Measurements from ENCODE around the gene MSI2. TPM values are rescaled to one million over a fixed set of nuclear protein-coding genes. Genes with fewer than 3 reads are reported as not detected.

Gene MSI2
- total RNA-seq, 1 donor from 2014 or later = 181 TPM

DNA sequence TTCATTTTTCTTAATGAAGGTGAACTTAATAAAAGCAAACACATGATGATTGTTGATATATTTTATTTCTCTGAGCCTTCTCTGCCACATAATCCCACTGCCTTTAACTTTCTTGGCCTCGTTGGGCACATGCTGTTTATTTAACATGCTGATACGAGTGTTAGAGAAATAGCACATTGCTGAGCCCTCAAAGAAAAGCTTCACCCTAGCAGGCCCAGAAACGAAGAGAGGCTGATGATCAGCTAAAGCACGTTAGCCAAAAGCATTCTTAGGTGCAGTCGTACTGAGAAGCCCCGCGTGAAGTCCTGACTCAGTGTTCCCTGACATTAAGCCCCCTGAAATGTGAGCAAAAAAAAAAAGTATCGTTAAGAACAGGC is 366.0 kb downstream of the MSI2 start:
- intact Hi-C loops (cut with micrococcal nuclease) = no loop called here

DNA sequence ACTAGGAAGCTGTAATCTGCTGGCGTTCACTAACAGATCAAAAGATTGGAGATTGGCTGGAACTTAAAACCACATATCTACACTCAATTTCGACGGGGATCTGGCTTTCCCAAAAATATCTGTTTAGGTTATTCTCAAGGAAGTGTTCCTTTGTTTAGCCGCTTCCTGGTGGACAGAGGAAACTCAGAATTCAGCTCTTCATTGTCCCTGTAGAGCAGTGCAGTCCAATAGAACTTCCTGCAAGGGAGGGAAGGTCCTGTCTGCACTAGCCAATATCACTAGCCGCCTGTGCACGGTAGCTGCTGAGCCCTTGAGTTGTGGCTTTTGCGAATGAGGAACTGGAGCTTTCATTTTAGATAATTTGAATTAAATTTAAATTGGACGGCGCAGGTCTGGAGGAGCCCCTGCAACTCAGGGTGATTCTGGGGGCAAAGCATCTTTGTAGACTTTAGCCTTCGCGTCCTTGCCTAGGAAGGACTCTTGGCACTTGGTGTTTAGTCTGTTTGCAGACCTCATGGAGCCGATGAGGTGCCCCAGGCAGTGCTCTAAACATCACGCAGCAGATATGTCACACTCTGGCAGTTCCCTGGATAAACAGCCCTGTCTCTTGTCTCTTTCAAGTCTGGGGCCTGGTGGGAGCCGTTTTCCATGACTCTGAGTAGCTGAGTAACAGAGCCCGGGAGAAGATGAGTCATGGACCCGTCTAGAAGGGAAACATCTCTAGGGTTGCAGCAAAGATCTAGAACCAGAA is 366.5 kb downstream of the MSI2 start:
- Mint-ChIP-seq H3K27ac (peak overlapping the region; percentile 69), H3K27me3 (ENCODE audit: low read depth) (no peaks in the 10 kb centered on the region), H3K4me3 (ENCODE audit: low read depth) (no peak overlapping the region), H3K4me1 (ENCODE audit: low read depth) (peaks cover 22% of the 10 kb centered on the region), H3K9me3 (no peaks in the 10 kb centered on the region), H3K36me3 (ENCODE audit: low read depth) (peaks cover 29% of the 10 kb centered on the region)
- no peak for DNase-seq (ENCODE audit: low spot score)
- intact Hi-C loops (cut with micrococcal nuclease) = no loop called here

More for the DNA sequence above, 366.0 kb downstream of the MSI2 start:
- no peak overlapping the region for H3K27ac Mint-ChIP-seq
- no peaks in the 10 kb centered on the region for H3K27me3 Mint-ChIP-seq (ENCODE audit: low read depth)
- no peak overlapping the region for H3K4me3 Mint-ChIP-seq (ENCODE audit: low read depth)
- DNase-seq (ENCODE audit: low spot score) = no peak
- H3K36me3 Mint-ChIP-seq (ENCODE audit: low read depth) = peaks cover 27% of the 10 kb centered on the region
- H3K9me3 Mint-ChIP-seq = peaks cover under 1% of the 10 kb centered on the region
- peaks cover 22% of the 10 kb centered on the region for H3K4me1 Mint-ChIP-seq (ENCODE audit: low read depth)

DNA sequence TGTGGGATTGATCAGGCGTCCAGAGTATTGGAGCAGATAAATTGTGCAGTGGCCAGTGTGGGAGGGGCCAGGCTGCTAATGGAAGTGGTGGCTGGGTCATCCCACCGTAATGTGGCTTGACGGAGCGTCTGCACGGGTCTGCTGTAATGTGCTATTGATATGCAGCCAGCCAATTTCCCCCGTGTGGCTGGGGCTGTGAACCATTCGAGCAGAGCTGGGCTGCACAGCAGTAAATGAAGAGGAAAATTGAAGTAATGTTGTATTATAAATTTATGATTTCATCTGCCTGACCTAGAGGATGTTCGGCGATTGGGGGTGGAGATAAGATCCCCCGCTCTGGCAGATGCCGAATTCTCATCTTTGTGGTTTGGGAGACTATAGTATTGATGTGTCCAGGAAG is 367.3 kb downstream of the MSI2 start:
- peaks cover 22% of the 10 kb centered on the region for H3K4me1 Mint-ChIP-seq (ENCODE audit: low read depth)
- H3K27ac Mint-ChIP-seq = peak overlapping the region; percentile 69
- no peak overlapping the region for H3K4me3 Mint-ChIP-seq (ENCODE audit: low read depth)
- DNase-seq (ENCODE audit: low spot score) = no peak
- intact Hi-C loops (cut with micrococcal nuclease) = no loop called here
- no peaks in the 10 kb centered on the region for H3K27me3 Mint-ChIP-seq (ENCODE audit: low read depth)
- H3K9me3 Mint-ChIP-seq = no peaks in the 10 kb centered on the region
- peaks cover 31% of the 10 kb centered on the region for H3K36me3 Mint-ChIP-seq (ENCODE audit: low read depth)

DNA sequence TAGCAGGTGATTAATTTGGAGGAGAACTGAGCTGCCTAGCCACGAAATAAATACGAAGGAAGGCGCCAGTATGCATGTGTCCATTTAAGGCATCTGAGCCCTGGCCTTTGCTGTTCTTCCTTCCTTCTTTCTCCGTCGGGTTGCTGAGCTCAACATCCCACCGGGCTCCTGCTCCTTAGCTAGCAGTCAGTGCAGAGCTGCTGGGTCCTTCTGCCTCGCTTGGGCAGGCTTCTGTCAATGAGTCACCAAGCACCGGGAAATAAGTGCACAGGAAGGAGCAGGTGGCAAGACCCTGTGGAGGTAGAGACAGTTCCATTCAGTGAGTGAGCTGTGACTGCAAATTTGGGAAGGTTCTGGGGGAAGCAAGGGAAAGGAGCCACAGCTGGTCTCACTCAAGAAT is 368.1 kb downstream of the MSI2 start:
- no peaks in the 10 kb centered on the region for H3K9me3 Mint-ChIP-seq
- H3K27me3 Mint-ChIP-seq (ENCODE audit: low read depth) = no peaks in the 10 kb centered on the region
- no peak overlapping the region for H3K27ac Mint-ChIP-seq
- no peak for DNase-seq (ENCODE audit: low spot score)
- intact Hi-C loops (cut with micrococcal nuclease) = no loop called here
- H3K4me3 Mint-ChIP-seq (ENCODE audit: low read depth) = no peak overlapping the region
- H3K4me1 Mint-ChIP-seq (ENCODE audit: low read depth) = peaks cover 19% of the 10 kb centered on the region
- peaks cover 27% of the 10 kb centered on the region for H3K36me3 Mint-ChIP-seq (ENCODE audit: low read depth)

- Mint-ChIP-seq H3K36me3 (ENCODE audit: low read depth) (peaks cover 23% of the 10 kb centered on the region), H3K4me3 (ENCODE audit: low read depth) (no peak overlapping the region), H3K27me3 (ENCODE audit: low read depth) (no peaks in the 10 kb centered on the region), H3K9me3 (no peaks in the 10 kb centered on the region), H3K27ac (no peak overlapping the region), H3K4me1 (ENCODE audit: low read depth) (peaks cover 19% of the 10 kb centered on the region)
- DNase-seq (ENCODE audit: low spot score) = no peak
- intact Hi-C loops (cut with micrococcal nuclease) = no loop called here
Observed at GRCh38 chr17:57625511-57625910, 369.2 kb downstream of the MSI2 start.

DNA sequence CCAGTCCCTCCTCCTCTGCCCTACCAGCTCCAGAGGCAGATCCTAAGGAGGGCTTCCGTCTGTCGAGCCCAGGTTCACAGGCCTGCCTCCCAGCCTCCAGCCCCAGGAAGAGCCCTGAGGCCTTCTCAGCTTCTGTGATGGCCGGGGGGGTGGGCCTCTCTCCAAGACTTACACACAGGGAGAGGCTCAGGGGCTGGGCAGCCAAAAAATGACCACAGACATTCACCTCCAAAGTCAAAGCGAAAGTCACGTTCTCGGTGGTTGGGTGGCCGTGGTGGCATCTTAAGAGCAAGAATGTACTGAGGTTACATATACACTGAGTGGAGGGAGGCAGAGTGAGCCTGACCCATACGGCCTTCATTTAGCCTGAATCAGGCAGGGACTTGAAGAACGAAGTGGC is 369.6 kb downstream of the MSI2 start:
- Mint-ChIP-seq H3K27me3 (ENCODE audit: low read depth) (no peaks in the 10 kb centered on the region), H3K4me3 (ENCODE audit: low read depth) (no peak overlapping the region), H3K9me3 (no peaks in the 10 kb centered on the region), H3K36me3 (ENCODE audit: low read depth) (peaks cover 23% of the 10 kb centered on the region), H3K4me1 (ENCODE audit: low read depth) (peaks cover 19% of the 10 kb centered on the region), H3K27ac (no peak overlapping the region)
- DNase-seq (ENCODE audit: low spot score) = no peak
- intact Hi-C loops (cut with micrococcal nuclease) = no loop called here

DNA sequence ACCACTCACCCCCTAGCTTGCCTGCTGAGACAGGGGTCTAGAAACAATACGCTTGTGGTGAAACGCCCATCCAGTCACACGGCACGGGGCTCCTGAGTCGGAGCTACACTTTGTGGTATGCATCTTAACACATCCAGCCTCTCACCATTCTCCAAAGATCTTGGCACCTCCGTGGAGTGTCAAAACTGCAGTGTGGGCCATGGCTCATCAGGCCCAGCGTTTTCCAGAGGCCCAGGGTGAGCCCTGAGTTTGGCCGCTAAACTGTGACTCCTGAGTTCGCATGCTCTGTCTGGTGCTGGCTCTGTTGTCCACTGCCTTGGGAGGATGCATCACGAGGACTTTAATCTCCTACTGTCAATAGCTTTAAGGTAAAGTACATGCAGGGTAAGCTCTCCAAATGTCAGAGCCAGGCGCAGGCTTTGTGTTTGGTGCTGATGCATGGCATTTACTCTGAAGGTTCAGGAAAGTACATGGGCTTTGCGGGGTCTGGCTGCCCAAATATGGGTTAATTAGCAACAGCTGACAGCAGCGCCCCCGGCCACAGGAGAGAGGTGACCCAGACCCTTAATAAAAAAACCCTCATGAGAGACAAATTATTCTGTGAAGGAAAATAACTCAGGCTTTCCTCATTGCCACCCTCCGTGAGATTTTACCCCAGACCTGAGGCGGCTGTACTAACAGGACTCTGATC is 370.3 kb downstream of the MSI2 start:
- H3K4me3 Mint-ChIP-seq (ENCODE audit: low read depth) = no peak overlapping the region
- DNase-seq (ENCODE audit: low spot score) = no peak
- H3K9me3 Mint-ChIP-seq = no peaks in the 10 kb centered on the region
- no peaks in the 10 kb centered on the region for H3K27me3 Mint-ChIP-seq (ENCODE audit: low read depth)
- intact Hi-C loops (cut with micrococcal nuclease) = no loop called here
- H3K27ac Mint-ChIP-seq = no peak overlapping the region
- peaks cover 18% of the 10 kb centered on the region for H3K4me1 Mint-ChIP-seq (ENCODE audit: low read depth)
- peaks cover 25% of the 10 kb centered on the region for H3K36me3 Mint-ChIP-seq (ENCODE audit: low read depth)

GRCh38 chr17:57627591-57627990 is 371.3 kb downstream of the MSI2 start:
- Mint-ChIP-seq H3K4me3 (ENCODE audit: low read depth) (no peak overlapping the region), H3K4me1 (ENCODE audit: low read depth) (peaks cover 15% of the 10 kb centered on the region), H3K36me3 (ENCODE audit: low read depth) (peaks cover 34% of the 10 kb centered on the region), H3K27ac (no peak overlapping the region), H3K27me3 (ENCODE audit: low read depth) (no peaks in the 10 kb centered on the region), H3K9me3 (no peaks in the 10 kb centered on the region)
- intact Hi-C loops (cut with micrococcal nuclease) = no loop called here
- no peak for DNase-seq (ENCODE audit: low spot score)

DNA sequence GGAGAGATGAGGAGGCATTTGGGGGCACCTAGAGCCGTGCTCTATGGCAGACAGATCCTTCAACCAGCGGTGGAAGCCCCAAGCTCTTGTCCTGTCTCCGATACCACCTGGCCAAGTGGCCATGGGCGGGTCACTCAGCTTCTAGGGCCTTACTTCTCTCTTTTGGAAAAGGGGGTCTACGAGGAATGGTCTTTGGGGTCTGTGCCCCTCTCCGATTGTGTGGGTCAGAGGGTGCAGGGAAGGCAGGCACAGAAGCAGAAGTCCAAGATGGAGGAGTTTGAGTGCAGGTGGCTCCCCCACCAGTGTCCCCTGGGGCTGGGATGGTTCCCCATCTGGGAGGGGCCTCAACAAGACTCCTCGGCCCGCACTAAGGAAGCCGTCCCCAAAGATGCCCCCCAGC is 372.1 kb downstream of the MSI2 start:
- H3K4me1 Mint-ChIP-seq (ENCODE audit: low read depth) = peaks cover 7% of the 10 kb centered on the region
- no peak for DNase-seq (ENCODE audit: low spot score)
- H3K27me3 Mint-ChIP-seq (ENCODE audit: low read depth) = no peaks in the 10 kb centered on the region
- H3K4me3 Mint-ChIP-seq (ENCODE audit: low read depth) = no peak overlapping the region
- H3K9me3 Mint-ChIP-seq = no peaks in the 10 kb centered on the region
- peaks cover 35% of the 10 kb centered on the region for H3K36me3 Mint-ChIP-seq (ENCODE audit: low read depth)
- intact Hi-C loops (cut with micrococcal nuclease) = no loop called here
- no peak overlapping the region for H3K27ac Mint-ChIP-seq

DNA sequence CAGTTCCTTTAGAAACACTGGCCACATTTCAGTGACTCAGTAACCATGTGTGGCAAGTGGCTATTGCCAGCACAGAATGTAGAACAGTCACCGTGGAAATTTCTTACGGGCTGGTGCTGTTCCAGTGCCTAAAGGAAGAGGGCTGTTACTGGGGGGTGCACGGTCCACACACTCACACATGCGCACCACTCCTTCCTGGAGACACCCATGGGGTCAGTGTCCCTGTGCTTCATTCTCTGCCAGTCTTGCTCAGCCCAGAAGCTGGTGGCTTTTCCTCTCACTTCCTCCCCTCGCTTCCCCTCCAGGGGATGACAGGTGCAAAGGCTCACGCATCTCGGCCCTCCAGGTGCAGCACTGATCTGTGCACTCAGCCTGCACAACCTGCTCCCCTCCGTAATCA is 373.1 kb downstream of the MSI2 start:
- intact Hi-C loops (cut with micrococcal nuclease) = no loop called here
- no peak overlapping the region for H3K27ac Mint-ChIP-seq

DNA sequence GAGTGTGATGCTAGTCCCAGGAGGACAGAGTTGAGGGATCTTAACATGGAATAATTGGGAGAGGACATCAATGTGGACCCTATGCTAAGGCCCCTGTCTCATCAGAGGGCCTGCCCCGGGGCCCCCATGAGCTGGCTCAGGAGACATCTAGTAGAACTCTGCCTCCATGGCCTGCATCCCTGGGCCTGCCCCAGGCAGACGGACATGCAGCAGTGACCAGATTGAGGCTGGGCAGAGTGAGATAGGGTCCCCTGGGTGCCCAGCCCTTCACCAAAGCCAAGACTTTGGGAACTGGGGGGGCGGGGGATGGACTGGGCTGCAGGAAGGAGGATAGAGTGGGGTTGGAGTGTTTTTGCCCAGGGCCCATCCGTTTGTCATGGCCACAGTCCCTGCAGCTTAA is 373.6 kb downstream of the MSI2 start:
- H3K27me3 Mint-ChIP-seq (ENCODE audit: low read depth) = no peaks in the 10 kb centered on the region
- peaks cover 38% of the 10 kb centered on the region for H3K36me3 Mint-ChIP-seq (ENCODE audit: low read depth)
- no peaks in the 10 kb centered on the region for H3K4me1 Mint-ChIP-seq (ENCODE audit: low read depth)
- no peak overlapping the region for H3K4me3 Mint-ChIP-seq (ENCODE audit: low read depth)
- no peaks in the 10 kb centered on the region for H3K9me3 Mint-ChIP-seq
- intact Hi-C loops (cut with micrococcal nuclease) = no loop called here
- DNase-seq (ENCODE audit: low spot score) = no peak
- no peak overlapping the region for H3K27ac Mint-ChIP-seq

More for the DNA sequence above, 373.1 kb downstream of the MSI2 start:
- Mint-ChIP-seq H3K27me3 (ENCODE audit: low read depth) (no peaks in the 10 kb centered on the region), H3K4me3 (ENCODE audit: low read depth) (no peak overlapping the region), H3K9me3 (no peaks in the 10 kb centered on the region), H3K4me1 (ENCODE audit: low read depth) (peaks cover under 1% of the 10 kb centered on the region), H3K36me3 (ENCODE audit: low read depth) (peaks cover 38% of the 10 kb centered on the region)
- DNase-seq (ENCODE audit: low spot score) = no peak

GRCh38 chr17:57630736-57631135 is 374.4 kb downstream of the MSI2 start:
- Mint-ChIP-seq H3K27ac (peak overlapping the region; percentile 9), H3K9me3 (no peaks in the 10 kb centered on the region), H3K4me1 (ENCODE audit: low read depth) (no peaks in the 10 kb centered on the region), H3K27me3 (ENCODE audit: low read depth) (no peaks in the 10 kb centered on the region), H3K4me3 (ENCODE audit: low read depth) (no peak overlapping the region), H3K36me3 (ENCODE audit: low read depth) (peaks cover 38% of the 10 kb centered on the region)
- no peak for DNase-seq (ENCODE audit: low spot score)
- intact Hi-C loops (cut with micrococcal nuclease) = no loop called here

DNA sequence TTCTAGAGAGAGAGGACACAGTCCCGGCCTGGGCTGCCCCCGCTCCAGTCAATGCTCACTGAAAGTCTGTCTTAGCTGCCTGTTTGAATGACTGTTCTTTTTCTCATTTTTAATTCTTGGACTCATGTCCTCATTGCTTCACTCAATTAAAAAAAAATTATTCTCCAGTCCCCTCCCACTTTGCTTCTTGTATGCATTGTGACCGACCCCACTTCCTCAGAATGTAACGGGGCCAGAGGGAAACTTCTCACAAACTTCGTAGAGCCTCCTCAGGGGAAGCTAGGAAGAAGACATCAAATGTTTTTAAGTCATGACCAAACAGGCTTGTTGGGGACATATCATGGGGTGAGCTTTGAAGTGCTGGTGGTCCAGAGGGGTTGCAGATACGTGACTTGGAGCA is 375.5 kb downstream of the MSI2 start:
- Mint-ChIP-seq H3K4me3 (ENCODE audit: low read depth) (no peak overlapping the region), H3K4me1 (ENCODE audit: low read depth) (no peaks in the 10 kb centered on the region), H3K27me3 (ENCODE audit: low read depth) (no peaks in the 10 kb centered on the region), H3K27ac (no peak overlapping the region), H3K36me3 (ENCODE audit: low read depth) (peaks cover 38% of the 10 kb centered on the region), H3K9me3 (no peaks in the 10 kb centered on the region)
- intact Hi-C loops (cut with micrococcal nuclease) = no loop called here
- no peak for DNase-seq (ENCODE audit: low spot score)

Data from activated T-helper 2 cell treated with anti-CD3 and anti-CD28 coated beads, Interferon-gamma antibody, Interleukin-2, Interleukin-4, amounts not matched to agents 10 μg/mL and 5 μg/mL and 100 μg/mL, durations not matched to agents 14 hours and 24 hours and 36 hours (primary cell).